HG02970 (cell line): ENCODE measurements around the gene SNN.

Experiments
- ATAC-seq: cut with Tn5 transposase; IDR thresholded peaks from one replicate; pipeline ENCODE4 v1.9.1; 2021; ENCODE audit warnings: mild to moderate bottlenecking, moderate library complexity, moderate number of reproducible peaks; ENCODE audit not compliant: unreplicated experiment, low FRiP score

The SNN gene

DNA sequence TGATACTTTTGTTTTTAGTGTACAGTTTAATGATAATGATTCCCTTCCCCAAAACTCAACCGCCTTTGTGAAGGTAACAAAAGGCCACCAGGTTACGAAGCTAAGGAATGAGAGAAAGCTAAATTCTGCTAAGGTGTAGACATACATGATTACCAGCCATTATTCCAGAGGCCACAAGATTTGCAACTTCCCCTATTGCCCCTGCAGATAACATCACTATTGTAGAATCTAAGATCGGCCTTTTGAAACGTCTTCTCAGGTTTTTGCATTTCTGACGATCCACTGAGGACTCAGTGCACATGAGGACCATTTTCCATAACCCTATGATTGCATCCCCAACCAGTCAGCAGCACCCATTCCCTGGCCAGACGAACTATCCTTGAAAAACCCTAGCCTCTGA lies 33.9 kb upstream of the SNN start:
- ATAC-seq: no peak

DNA sequence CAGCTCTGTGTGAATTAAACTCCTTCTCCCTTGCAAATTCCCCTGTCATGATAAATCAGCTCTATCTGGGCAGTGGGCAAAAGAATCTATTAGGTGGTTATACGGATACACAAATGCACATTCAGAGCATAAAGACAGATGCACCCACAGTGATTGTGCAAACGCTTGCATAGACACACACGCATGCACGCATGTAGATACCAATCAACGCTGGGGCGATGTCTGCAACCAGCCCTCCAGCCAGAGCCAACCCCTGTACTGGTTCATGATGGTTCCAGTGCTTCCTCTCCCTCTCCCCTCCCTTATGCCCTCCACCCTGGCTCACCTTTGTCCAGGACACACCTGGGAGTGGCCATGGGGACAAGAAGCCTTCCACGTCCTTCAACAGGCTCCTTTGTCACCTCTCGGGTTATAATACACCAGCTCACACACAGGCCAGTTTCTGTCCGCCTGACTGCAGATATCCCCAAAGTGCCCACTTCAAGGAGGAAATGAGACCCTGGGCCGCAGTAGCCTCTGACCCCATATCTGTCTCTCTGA lies 33.1 kb upstream of the SNN start:
- no peak for ATAC-seq

DNA sequence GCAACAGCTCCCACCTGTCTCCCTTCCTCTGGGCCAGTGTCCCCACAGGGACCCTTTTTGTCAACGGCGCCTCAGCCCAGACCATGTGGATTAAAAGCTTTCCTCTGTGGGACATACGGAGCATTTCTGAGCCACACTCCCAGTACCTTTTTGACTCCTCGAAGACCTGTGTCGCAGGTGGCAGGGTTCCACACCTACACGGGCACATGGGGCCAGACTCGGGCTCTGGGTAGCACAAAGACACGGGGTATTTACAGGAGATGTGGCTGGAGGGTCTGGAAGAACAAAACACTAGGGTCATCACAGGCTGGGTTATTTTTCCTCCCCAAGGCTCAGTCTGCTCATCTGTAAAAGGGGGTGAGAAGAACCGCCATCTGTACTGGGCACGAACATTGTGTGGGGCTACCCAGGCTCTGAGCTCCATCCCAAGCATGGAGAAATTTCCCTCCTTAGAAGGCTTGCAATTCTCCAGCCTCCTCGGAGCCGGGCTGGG lies 32.5 kb upstream of the SNN start:
- no peak for ATAC-seq

DNA sequence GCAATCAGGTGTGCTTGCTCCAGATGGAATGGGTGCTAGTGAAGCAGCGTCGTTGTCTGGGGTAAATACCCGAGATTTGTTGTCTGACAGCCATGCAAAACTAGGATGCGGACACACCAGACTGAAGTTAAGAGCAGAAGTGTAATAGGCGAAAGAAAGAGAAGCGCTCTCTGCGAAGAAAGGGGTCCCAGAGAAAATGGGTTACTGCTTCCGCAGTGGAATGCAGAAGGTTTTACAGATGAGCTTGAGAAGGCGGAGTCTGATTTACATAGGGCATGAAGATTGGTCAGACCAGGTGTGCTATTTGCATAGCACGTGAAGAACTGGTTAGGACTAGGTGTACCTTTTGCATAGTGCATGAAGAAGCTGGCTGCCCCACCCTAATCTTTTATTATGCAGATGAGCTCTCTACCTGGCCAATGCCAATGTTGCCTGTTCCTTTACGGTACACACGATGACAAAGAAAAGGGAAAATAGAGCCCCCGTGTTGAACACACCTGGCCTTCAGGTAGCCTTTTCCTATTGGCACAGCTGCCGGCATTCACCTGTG lies 32.0 kb upstream of the SNN start:
- no peak for ATAC-seq

DNA sequence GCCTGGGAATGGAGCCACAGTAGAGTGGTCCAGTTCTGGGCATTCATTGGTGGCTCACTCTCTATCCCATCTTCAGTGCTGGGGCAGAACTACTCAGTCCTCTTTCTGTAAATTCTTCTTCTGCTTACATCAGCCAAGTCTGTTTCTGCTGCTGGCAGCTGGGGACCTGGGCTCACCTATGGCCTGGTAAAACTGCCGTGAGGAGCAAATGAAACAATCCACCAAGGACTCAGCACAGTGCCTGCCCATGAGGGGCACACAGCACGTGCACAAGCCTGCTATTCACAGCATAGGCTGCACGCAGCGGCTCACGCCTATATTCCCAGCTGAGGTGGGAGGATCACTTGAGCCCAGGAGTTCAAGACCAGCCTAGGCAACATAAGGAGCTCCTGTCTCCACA lies 30.9 kb upstream of the SNN start:
- ATAC-seq: no peak

DNA sequence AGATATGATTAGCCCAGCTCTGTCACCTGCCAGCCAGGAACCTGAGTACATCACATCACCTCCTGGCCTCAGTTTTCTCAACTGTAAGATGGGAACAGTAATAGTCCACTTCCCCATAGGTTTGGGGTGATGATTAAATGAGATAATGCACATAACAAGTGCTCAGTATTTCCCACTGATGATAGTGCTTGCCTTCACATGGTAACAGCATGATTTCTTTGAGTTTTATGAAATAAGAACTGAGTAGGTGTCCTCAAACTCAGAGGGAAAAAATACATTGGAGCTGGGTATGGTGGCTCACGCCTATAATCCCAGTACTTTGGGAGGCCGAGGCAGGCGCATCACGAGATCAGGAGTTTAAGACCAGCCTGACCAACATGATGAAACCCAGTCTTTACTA lies 30.1 kb upstream of the SNN start:
- no peak for ATAC-seq

DNA sequence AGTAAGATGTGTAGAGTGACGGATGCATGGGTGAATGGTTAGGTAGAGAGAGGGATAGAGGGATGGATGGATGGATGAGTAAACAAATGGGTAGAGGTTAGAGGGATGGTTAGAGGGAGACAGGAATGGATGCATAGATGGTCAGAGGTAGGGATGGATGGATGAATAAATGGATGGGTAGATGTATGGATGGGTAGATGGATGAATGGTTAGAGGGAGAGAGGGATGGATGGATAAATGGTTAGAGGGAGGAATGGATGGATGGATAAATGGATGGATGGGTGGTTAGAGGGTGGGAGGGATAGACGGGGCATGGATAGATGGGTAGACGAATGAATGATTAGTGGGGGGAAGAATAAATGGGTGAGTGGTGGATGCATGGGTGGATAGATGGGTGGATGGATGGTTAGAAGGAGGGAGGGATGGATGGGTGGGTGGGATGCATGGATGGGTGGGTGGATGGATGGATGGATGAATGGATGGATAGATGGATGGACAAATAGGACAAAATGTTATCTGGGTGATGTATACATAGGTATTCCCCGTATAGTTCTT lies 29.2 kb upstream of the SNN start:
- no peak for ATAC-seq

DNA sequence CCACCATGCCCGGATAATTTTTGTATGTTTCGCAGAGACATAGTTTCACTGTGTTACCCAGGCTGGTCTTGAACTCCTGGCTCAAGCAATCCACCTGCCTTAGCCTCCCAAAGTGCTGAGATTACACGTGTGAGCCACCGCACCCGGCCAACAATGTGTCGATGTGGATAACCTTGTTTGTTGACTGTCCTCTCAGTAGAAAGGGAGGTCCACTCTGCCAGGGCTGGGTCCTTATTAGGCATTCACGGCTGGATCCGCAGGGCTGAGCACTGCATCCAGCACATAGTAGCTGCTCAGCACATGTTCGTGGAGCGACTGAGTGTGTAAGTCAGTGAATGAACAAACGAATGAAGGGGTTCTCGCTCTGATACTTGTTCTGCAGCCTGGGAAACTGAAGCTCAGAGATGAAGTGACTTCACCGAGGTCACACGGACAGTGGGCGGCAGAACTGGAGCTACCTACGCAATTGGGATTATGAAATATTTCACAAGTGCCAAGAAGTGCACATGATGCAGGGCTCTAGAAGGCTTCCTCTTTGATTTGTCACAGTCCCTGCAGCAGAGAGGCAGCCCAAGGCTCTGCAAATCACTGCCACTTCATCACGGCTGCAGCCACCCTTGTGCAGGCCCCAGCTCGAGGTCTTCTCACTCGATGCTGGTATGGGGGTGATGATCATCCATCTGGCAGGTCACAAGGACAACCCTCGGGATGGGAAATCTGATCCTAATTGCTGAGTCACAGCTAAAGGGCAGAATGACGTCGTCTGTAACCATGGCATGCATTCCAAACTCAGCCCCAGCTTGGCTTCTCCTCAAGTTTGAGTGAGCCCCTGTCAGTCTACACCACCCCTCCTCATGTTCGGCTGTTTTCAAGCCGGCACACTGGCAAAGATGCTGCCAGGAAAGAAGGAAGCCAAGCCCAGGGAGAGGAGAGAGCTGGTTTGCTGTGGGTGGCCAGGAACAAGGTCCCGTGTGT lies 28.0 kb upstream of the SNN start:
- no peak for ATAC-seq

DNA sequence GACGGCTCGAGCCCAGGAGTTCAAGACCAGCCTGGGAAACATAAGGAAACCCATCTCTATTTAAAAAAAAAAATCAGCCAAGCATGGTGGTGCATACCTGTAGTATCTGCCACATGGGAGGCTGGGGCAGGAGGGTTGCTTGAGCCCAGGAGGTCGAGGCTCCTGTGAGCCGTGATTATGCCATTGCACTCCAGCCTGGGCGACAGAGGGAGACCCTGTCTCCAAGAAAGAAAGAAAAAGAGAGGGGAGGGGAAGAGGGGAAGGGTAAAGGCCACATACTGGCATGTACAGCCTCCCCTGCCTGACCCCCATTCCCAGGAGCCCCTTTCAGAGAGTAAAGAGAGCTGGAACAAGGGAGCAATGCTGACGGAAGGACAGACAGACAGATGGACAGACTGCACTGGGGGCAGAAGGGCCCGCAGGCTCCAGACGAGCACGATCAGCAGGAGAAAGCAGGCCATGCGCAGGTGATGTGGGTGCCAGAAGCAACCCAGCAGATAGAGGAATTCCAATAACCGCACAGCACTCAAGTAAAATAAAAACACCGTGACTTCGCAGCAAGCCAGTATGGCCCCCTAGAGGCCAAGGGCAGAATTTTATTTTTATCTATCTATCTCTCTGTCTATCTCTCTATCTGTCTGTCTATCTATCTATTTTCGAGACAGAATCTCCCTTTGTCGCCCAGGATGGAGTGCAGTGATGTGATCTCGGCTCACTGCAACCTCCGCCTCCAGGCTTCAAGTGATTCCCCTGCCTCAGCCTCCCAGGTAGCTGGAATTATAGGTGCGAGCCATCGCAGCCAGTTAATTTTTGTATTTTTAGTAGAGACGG lies 27.1 kb upstream of the SNN start:
- ATAC-seq: no peak

DNA sequence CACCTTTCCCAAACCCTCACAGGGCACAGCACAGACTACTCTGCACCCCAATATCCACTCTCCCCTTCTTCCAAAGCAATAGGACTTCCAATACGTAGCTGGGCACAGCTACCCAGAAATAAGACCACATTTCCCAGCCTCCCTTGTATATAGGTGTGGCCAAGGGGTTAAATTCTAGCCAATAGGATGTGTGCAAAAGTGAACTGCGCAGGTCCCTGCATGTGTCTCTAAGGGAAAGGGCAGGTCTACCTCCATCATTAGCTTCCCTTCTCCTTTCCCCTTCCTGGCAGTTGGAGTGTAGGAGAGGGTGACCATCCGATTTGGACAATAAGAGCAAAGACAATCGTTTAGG lies 25.5 kb upstream of the SNN start:
- ATAC-seq: no peak

DNA sequence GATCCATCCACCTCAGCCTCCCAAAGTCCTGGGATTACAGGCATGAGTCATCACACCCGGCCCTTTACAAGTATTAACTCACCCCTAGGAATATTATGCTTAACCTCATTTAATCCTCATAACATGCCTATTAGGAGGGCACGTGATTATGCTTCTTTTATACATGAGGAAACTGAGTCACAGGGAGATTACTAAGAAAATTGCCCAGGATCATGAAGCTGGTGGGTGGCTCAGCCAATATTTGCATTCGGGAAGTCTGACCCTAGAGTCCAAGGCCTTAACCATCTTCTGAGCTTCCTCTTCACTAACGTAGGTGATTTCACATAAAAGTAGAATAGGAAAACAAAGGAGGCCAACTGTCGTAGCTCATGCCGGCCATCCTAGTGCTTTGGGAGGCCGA lies 19.0 kb upstream of the SNN start:
- no peak for ATAC-seq

DNA sequence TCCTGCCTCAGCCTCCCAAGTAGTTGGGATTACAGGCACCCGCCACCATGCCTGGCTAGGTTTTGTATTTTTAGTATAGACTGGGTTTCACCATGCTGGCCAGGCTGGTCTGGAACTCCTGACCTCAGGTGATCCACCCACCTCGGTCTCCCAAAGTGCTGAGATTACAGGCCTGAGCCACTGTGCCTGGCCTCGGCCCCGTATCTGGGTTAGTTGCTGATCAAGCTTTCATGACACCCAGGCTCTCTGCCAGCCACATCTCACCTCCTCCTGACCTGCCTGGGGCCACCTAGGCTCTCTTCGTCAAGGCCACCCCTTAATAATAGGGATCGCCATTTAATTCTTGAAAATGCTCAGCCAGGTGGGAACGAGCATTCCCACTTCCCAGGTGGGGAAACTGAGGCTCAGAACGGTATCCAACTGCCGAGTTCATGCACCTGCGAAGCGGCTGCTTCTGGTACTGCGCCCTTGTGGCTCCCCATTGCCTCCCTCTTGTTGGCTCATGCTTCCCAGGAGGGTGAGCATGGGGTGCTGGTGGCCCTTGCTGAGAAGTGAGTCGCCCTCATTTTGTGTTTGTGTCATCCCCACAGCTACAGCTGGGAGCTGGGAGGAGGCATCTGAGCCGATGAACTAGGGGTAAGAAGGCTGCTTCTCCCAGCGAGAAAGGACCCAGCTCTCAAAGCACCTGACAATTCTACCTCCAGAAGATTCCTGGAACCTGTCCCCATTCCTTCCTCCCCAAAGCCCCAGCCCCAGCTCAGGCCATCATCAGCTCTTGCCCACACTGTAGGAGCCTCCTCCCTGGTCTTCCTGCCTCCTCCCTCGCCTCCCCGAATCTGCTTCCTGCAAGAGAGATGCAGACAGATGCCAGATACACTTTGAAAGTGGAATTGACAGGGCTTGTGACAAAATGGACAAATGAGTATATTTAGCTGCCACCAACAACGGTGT lies 17.3 kb upstream of the SNN start:
- no peak for ATAC-seq

DNA sequence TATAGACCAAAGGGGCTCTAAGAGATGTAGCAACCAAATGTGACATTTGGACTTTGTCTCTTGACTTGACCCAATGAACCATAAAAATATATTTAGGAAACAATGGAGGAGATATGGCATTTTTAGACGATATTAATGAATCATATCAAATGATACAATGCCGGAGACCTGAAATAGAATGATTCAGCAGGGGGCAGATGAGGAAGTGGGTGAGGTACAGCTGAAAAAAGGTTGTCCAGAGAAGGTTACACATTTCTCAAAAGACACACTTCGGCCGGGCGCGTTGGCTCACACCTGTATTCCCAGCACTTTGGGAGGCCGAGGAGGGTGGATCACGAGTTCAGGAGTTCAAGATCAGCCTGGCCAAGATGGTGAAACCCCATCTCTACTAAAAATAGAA lies 16.5 kb upstream of the SNN start:
- ATAC-seq: no peak

DNA sequence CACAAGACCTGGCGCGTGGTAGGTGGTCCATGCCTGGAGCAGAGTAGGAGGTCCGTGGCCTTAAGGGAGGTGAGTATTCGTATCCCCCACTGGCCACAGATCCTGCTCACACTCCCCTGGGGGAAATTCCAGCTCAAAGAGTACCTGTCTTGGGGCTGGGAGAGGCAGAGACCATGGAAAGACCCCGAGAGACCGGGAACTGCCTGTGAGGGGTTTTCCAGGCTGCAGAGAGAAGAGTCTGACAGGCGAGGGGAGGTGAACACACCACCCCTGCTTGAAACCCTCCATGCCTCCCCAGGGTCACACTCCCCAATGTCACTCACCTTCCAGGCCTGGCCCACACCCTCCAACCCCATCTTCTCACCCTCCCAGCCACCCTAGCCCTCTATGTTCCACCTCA lies 12.6 kb upstream of the SNN start:
- no peak for ATAC-seq

DNA sequence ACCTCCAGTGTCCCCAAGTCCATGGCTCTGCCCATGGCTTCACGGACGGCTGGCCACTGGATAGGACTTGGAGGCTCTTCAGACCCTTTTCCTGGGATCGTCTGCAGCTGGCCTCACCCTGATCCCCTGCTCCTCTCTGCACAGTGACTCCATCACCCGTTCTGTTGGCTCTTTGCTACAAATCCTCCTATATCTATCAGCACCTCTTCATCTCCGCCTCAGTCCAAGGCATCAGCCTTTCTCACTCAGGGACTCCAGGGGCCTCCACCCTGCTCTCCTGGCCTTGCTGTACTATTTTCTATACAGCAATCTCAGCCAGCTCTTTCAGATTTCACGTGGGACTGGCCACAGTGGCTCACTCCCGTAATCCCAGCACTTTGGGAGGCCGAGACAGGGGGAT lies 10.7 kb upstream of the SNN start:
- no peak for ATAC-seq

DNA sequence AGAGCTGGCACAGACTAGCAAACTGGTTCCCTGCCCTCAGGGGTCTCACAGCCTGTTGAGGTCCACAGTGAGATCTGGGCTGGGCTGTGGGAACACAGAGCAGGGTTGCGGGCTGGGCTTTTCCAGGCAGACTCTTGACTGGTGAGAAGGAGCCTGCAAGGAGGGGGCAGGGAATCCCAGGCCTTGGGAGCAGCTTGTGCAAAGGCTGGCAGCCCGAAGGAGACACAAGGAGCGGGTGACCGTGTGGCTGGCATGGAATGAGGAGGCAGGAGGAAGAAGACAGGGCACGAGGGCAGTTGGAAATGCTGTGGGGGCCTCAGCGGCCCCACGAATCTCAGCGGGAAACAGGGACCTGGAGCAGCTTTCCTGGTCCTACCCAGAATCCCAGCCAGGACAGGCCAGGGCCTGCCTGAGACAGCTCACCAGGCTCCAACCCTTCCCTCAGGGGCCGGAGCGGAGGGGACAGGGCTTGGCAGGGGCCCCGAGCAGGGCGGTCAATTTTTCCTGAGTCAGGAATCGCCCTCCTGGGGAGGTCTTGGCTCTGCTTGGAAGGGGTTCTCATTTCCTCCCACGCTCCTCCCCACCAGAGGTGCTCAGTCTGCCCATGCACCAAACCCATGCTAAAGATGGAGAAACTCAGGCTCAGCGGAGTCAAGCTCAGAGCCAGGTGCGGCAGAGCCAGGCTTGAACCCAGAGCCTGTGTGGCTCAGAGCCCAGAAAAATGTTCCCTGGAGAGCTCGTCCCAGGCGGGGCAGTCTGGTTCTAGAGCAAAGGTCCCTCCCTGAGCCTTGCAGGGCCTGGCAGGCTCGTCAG lies 9.2 kb upstream of the SNN start:
- no peak for ATAC-seq

DNA sequence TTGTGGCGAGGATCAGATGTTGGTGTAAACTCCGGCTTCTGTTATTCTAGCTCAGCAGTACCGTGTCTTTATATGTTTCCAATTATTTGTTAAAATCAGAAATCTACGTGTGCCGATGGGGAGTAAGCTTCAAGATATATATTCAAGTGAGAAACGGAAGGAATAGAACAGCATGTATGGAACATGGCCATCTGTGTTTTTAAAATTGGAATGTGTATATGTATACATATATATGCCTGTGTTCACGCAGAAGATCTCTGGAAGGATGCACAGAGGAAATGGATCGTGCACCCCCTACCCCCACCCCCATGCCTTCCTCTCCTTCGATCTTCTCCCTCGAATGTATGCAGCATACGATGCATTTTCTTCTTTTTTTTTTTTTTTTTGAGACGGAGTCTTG lies 7.7 kb upstream of the SNN start:
- ATAC-seq: no peak

DNA sequence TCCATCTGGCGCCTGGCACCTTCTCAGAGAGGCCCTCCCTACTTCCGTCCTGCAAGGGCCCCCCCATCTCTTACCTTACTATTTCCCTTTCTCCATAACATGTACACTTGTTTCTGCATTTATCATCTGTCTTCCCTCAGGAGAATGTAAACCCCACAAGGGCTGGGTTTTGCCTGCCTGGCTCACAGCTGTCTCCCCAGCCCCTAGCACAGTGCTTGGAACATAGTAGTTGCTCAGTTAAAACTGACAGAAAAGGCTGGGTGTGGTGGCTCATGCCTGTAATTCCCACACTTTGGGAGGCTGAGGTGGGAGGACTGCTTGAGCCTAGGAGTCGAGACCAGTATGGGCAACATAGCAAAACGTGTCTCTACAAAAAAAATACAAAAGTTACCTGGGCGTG lies 5.7 kb upstream of the SNN start:
- no peak for ATAC-seq

DNA sequence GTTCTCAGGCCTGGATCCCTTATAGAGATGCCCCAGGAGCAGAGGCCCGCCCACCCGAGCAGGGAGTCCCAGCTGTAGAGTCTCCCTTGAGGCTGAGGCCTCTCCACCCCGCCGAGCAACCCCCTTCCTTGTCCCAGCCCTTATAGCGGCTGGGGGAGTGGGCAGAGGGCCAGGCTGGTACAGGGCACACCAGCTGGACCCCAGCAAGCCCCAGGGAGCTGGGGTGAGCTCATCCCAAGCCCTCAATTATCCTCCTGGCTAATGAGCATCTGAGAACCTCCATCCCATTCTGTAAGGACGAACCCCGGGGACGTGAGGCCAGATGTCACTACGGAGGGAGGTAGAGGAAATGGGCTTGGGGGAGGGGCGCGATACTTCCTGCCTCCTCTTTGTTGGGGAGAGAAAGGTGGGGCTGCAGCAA lies 3.2 kb upstream of the SNN start:
- no peak for ATAC-seq
